Calu3 (cell line): ENCODE data around the gene ST6GALNAC6. TPM values are rescaled to one million over a fixed set of nuclear protein-coding genes. Genes with fewer than 3 reads are reported as not detected.
A peak's percentile ranks its signal among the peaks of the same experiment; 100 is the strongest.

Source experiments
- Bru-seq: library from RNA; stranded (reverse); fragments of 400-500 nt; gene quantifications from one replicate; lab custom pipeline; 2021; lab: Mats Ljungman, UMichigan
- BruChase-seq, 2 experiments: library from RNA; stranded (reverse); fragments of 400-500 nt; gene quantifications; one replicate each; lab custom pipeline; 2021; lab: Mats Ljungman, UMichigan
- BruUV-seq: library from RNA; stranded (reverse); fragments of 400-500 nt; replicated peaks from 2 replicates; lab custom pipeline; 2021; lab: Mats Ljungman, UMichigan
- CTCF ChIA-PET: fragments of 300-600 bp; sonication (Branson Sonifier 250); formaldehyde crosslinking; loops from one replicate; lab custom pipeline; 2022; ENCODE audit warnings: antibody characterized with exemption; lab: Charles Lee
- DNase-seq: peaks from one replicate; pipeline ENCODE4 v3.0.0; 2022
- H3K27ac Mint-ChIP-seq: one replicate; pipeline ENCODE4 v1.8.0; 2022; ENCODE audit warnings: mixed read lengths; ENCODE audit not compliant: unreplicated experiment
- H3K27me3 Mint-ChIP-seq: one replicate; pipeline ENCODE4 v1.8.0; 2022; ENCODE audit warnings: mixed read lengths; ENCODE audit not compliant: unreplicated experiment
- H3K36me3 Mint-ChIP-seq: one replicate; pipeline ENCODE4 v1.8.0; 2022; ENCODE audit warnings: mild to moderate bottlenecking, moderate library complexity, mixed read lengths; ENCODE audit not compliant: insufficient read depth, unreplicated experiment
- H3K4me1 Mint-ChIP-seq: one replicate; pipeline ENCODE4 v1.8.0; 2022; ENCODE audit warnings: mild to moderate bottlenecking, low read depth, mixed read lengths; ENCODE audit not compliant: unreplicated experiment
- H3K4me3 Mint-ChIP-seq: one replicate; pipeline ENCODE4 v1.8.0; 2022; ENCODE audit warnings: mild to moderate bottlenecking, low read depth, moderate library complexity, mixed read lengths; ENCODE audit not compliant: unreplicated experiment
- H3K9me3 Mint-ChIP-seq: one replicate; pipeline ENCODE4 v1.8.0; 2022; ENCODE audit warnings: low read depth, mixed read lengths; ENCODE audit not compliant: unreplicated experiment
- CTCF ChIP-seq: fragments of 200-600 bp; IDR thresholded peaks from one replicate; pipeline ENCODE4 v1.8.0; 2022; ENCODE audit warnings: antibody characterized with exemption; ENCODE audit not compliant: unreplicated experiment
- intact Hi-C: fragments of 100-400 bp; cut with micrococcal nuclease; formaldehyde crosslinking; loops from one replicate; pipeline ENCODE4 v1.10.0; 2022; ENCODE audit not compliant: unreplicated experiment
- long read RNA-seq: library from polyadenylated mRNA; stranded (forward); transcript quantifications from one replicate; pipeline ENCODE4 v2.0.0, GENCODE V29; 2022
- total RNA-seq: library from RNA; stranded (reverse); gene quantifications from 2 replicates; pipeline ENCODE4 v1.2.3, GENCODE V29; 2022

Gene ST6GALNAC6, protein sequence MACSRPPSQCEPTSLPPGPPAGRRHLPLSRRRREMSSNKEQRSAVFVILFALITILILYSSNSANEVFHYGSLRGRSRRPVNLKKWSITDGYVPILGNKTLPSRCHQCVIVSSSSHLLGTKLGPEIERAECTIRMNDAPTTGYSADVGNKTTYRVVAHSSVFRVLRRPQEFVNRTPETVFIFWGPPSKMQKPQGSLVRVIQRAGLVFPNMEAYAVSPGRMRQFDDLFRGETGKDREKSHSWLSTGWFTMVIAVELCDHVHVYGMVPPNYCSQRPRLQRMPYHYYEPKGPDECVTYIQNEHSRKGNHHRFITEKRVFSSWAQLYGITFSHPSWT
- total RNA-seq (9.1 and 12.1 TPM in 2 replicates), Bru-seq, nascent RNA (percentile 23 among the genes with signal in this experiment), BruChase-seq, experiment 1, labeled RNA remaining after a 6-hour chase (percentile 27 among the genes with signal in this experiment), BruChase-seq, experiment 2, labeled RNA remaining after a 2-hour chase (percentile 23 among the genes with signal in this experiment)
- long read RNA-seq, transcript ST6GALNAC6-204 (6 exons, 2,406 nt) = major isoform, 7 of 12 reads
- long read RNA-seq, partial matches to known transcripts = 1 of 12 reads
- long read RNA-seq, other reads (novel, unspliced or antisense) = 2 of 12 reads

GRCh38 chr9:127899128-127899943 lies at the start of gene ST6GALNAC6:
ST6GALNAC6 (minus strand) TSS chr9:127899603; CDS start chr9:127897981, 1,622 bp downstream.
- Mint-ChIP-seq H3K9me3 (no peaks in the 10 kb centered on the region), H3K4me1 (peaks cover 8% of the 10 kb centered on the region), H3K36me3 (peaks cover 20% of the 10 kb centered on the region), H3K27ac (peak within 1 kb of the TSS; percentile 27), H3K4me3 (peak within 1 kb of the TSS; percentile 73), H3K27me3 (no peaks in the 10 kb centered on the region)
- BruUV-seq = no TSS peak
- CTCF ChIA-PET = no interaction called here
- TF ChIP-seq CTCF = no peak
- intact Hi-C loops = no loop called here
- DNase-seq = peak; percentile 77

DNA sequence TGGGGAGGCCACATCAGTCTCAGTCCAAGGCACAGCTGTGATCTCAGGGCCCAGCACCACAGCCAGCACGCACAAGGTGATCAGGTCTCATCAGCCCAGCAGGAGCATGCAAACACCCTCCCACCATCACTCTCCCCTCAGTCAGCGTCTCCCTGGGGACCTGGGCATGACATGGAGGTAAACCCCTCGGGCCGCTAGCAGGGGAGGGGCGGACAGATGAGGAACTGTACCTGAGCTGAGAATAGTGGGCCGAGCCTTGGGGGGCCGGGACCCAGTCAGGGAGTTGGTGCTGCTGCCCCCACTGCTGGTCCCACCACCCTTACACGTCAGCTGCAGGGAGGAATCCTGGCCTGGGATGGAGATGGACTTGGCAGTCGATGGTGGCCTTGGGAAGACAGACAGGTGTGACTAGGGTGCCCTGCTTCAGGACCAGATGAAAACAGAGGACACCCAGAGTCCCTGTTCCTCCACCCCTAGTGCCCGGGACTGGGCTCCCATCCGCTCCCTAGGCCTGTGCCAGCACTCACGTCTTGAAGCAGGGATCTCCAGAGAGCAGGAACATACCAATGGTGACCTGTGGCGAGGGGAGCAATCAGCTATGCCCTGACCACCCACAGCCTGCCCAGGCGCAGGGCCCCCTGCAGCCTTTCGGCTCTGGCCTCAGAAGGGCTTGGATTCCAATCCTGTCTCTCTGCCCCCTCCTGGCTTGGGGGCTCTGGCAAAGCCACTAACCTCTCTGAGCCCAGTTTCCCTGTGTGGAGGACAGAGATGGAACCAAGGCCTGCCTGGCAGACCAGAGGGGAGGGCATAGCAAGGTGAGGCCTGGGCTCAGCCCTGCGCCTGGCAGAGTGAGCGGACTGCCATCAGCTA lies 48.7 kb upstream of the ST6GALNAC6 start:
- H3K36me3 Mint-ChIP-seq = peaks cover 52% of the 10 kb centered on the region
- intact Hi-C loops = no loop called here
- no peak for TF ChIP-seq CTCF
- peaks cover 32% of the 10 kb centered on the region for H3K4me1 Mint-ChIP-seq
- no peak overlapping the region for H3K4me3 Mint-ChIP-seq
- BruUV-seq = no TSS peak
- no peaks in the 10 kb centered on the region for H3K9me3 Mint-ChIP-seq
- DNase-seq = no peak
- peak overlapping the region; percentile 29 for H3K27ac Mint-ChIP-seq
- no peaks in the 10 kb centered on the region for H3K27me3 Mint-ChIP-seq
- CTCF ChIA-PET = no interaction called here

DNA sequence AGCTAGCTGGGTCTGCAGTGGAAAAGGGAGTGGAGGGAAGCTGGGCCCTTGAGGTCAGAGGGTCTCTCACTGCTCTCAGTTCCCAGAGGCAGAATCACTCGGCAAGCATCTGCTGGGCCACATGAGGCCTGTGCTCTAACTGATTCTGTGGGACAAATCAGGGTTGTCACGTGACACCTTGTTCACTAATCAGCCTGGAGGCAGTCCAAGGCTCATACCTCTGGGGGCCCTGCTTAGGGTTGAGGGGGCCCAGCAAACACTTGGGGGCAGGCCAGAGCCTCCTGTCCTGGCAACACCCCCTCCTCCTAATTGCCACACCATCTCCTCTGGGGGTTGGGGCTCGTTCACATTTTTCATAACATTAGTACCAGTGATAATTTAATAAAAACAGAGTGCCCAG lies 47.3 kb upstream of the ST6GALNAC6 start:
- Mint-ChIP-seq H3K36me3 (peaks cover 66% of the 10 kb centered on the region), H3K4me1 (peaks cover 33% of the 10 kb centered on the region), H3K27ac (no peak overlapping the region), H3K27me3 (no peaks in the 10 kb centered on the region), H3K9me3 (no peaks in the 10 kb centered on the region), H3K4me3 (no peak overlapping the region)
- no peak for DNase-seq
- intact Hi-C loops = no loop called here
- TF ChIP-seq CTCF = no peak
- no TSS peak for BruUV-seq
- CTCF ChIA-PET = no interaction called here

- intact Hi-C loops = no loop called here
- no peak overlapping the region for H3K27ac Mint-ChIP-seq
- BruUV-seq = no TSS peak
- CTCF ChIA-PET = no interaction called here
- no peak for DNase-seq
- no peak for TF ChIP-seq CTCF
- H3K9me3 Mint-ChIP-seq = no peaks in the 10 kb centered on the region
- peaks cover 66% of the 10 kb centered on the region for H3K36me3 Mint-ChIP-seq
- no peak overlapping the region for H3K4me3 Mint-ChIP-seq
- H3K4me1 Mint-ChIP-seq = peaks cover 30% of the 10 kb centered on the region
- H3K27me3 Mint-ChIP-seq = no peaks in the 10 kb centered on the region
These were observed 46.5 kb upstream of the ST6GALNAC6 start for GRCh38 chr9:127945942-127946341.
